K562 (cell line): ENCODE results near the gene BCHE. TPM values are rescaled to one million over a fixed set of nuclear protein-coding genes. Genes with fewer than 3 reads are reported as not detected.

Source experiments
- E2F4 ChIP-seq: sonication (generic); formaldehyde crosslinking; IDR thresholded peaks from 2 replicates; pipeline ENCODE4 v1.8.0; 2022; ENCODE audit warnings: mild to moderate bottlenecking, low read depth, missing genetic modification reagents
- PHF21A ChIP-seq: fragments of 450-650 bp; IDR thresholded peaks from 2 replicates; pipeline ENCODE4 v1.6.1; 2017; ENCODE audit warnings: low read depth, borderline replicate concordance
- ZBTB43 ChIP-seq: sonication (generic); formaldehyde crosslinking; IDR thresholded peaks from 2 replicates; pipeline ENCODE4 v1.8.0; 2023; ENCODE audit warnings: mild to moderate bottlenecking, missing genetic modification reagents
- polyA plus RNA-seq, 8 experiments: library from polyadenylated mRNA; depleted of rRNA in 4 of 8; stranded (reverse) in 5 of 8; unstranded in 3 of 8; fragments of >200 nt; fragmentation: Nextera tagmentation in 2 of 8; fragmentation: Illumina TruSeq in 1 of 8; extraction: Ambion mirVana in 2 of 8; extraction: Trizol in 1 of 8; gene quantifications; 2 replicates each; pipeline versions ENCODE4 v1.2.1 to v1.2.3, GENCODE V29; 2011 to 2014; ENCODE audit warnings: inconsistent platforms in 1 of 8, missing spikeins in 1 of 8
- total RNA-seq, 7 experiments: library from RNA; depleted of rRNA in 6 of 7; stranded (reverse); fragments of >200 nt in 6 of 7; fragmentation: Illumina TruSeq in 2 of 7; extraction: Trizol in 2 of 7; gene quantifications; 2 replicates each; pipeline versions ENCODE4 v1.2.1 to v1.2.3, GENCODE V29; 2011 to 2021; ENCODE audit warnings: low replicate concordance in 1 of 7

Gene BCHE
- total and polyA plus RNA-seq, 9 of the 15 experiments (the other 6 are each of a cell fraction or from before 2014, with no cell fraction given): 0.09 to 0.24 (median 0.12) TPM; not detected in 2

GRCh38 chr3:165725296-165725695 lies 111.9 kb downstream of the BCHE start (continued):
- TF ChIP-seq ZBTB43 (CRISPR knock-in tag) (no peak), PHF21A (no peak), E2F4 (no peak)
